ENCODE measurements around the gene PCDH1. TPM values are rescaled to one million over a fixed set of nuclear protein-coding genes. Genes with fewer than 3 reads are reported as not detected.

Gene PCDH1
- total RNA-seq, 1 donor from 2014 or later = 27.0 TPM

DNA sequence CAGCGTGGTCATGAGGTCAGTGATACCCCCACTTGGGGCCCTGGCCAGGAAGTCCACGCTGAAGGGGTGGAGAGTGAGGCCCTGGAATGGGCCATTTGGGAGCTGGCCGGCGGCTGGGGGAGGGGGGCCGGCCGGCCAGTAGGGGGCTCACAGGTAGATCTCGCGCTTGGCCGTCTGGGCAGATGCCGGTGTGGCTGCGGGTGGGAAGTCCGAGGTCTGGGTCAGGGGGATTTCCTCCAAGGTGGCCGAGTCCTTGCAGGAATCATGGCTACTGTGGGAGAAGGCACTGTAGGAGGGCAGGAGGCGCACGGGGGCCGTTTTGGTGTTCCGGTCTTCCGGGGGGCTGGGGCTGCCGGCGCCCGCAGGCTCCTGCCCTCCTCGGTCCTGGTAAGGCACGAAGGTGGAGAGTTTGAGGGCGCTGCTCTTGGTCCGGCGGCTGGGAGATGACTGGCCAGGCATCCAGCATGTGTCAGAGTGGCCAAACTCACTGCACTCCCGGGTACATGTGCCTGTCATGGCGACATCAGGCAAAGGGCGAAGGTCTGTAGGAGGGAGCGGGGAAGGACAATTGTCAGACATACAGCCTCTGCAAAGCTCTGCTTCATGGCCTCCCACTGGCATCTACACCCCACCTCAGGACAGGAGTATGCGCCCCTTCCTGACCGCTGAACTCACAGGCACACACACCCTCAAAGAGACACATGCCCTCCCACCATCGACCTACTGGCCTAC, 24.1 kb downstream of the PCDH1 start:
- no peak for DNase-seq

GRCh38 chr5:141852448-141852847, 25.8 kb downstream of the PCDH1 start:
- DNase-seq = no peak

- no peak for DNase-seq
Measured at GRCh38 chr5:141851195-141851874, 26.9 kb downstream of the PCDH1 start.

- DNase-seq = no peak
Measured at GRCh38 chr5:141850786-141851185, 27.4 kb downstream of the PCDH1 start.

DNA sequence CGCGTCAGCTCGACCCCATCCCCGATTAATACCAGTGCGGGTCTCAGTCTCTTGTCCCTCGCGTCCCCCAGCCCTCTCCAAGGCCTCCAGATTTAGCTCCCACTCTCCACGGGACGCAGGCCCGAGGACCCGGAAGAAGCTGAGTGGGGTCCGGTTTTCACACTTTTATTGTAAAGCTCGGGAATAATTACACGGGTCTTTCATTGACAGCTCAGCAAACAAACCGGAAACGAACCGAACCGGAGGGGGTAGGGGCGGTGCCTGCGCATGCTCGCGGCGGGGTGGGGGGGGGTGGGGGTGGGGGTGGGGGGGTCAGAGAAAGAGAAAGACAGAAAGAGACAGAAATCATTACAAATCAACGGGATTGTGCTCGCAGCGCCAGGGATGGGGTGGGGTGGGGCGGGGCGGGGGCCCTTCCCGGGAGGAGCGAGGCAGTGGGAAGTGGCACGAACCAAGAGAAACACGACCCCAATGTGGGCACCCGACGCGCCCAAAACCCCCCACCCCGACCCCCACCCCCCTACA, 27.9 kb downstream of the PCDH1 start:
- no peak for DNase-seq

DNA sequence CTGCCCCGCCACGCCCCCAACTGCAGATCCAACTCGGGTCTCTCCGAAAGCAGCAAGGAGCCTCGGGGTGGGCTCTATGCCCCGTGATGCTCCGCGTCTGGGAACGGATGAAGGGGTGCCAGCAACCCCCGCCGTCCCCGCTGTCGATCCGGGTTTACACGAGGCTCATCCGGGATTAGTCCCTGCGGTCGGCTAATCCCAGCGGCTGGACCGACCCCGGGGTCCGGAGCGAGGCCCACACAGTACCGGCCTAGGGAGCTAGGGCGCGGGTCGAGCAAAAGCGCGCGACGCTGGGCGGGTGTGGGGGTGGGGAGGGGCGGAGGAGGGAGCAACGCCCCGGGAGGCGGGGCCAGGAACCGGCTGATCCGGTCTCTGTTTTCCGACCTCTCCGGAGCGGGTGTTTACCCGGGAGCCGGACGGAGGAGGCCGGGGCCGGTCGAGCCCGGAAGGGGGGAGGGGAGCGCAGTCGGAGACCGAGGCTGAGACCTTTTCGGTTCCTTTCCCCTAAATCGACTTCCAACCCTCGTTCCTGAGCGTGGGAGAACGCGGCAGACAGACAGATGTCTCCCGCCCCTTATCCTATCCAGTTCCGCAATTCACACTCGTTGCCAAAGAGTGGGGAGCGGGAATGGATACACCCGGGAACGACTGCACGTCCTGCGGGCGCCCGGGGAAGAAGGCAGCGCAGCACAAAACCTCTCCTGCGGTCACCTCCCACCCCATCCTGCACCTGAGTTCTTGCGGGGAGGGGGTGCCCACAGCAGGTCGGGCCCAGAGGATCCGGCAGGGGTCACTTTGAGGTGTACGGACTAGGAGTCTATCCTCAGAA, 28.6 kb downstream of the PCDH1 start:
- peak; percentile 73 for DNase-seq

- no peak for DNase-seq
Measured at GRCh38 chr5:141848744-141849414, 29.3 kb downstream of the PCDH1 start.

GRCh38 chr5:141846031-141846430, 32.2 kb downstream of the PCDH1 start:
- peak; percentile 89 for DNase-seq

DNA sequence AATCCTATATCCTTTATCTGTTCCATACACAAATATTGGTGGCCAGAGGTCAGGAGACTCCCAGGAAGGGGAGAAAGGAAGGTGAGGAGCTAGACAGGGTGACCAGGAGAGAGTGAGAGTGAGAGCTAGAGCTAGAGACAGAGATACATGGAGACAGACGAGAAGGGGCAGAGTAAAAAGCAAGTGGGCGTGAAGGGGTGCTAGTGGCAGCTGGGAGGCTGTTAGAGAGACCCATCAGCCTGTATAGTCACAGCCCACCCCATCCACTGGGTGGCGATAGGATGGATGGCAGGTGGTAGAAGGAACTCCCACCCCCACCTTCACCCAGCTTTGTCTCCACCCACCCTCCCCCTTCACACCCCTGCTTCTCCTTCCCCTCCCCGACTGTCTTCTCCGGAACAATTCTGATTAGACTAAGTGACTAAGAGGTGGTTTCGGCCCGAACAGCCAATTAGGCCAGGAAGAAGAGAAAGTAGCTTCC, 32.8 kb downstream of the PCDH1 start:
- no peak for DNase-seq

GRCh38 chr5:141844414-141845097, 33.7 kb downstream of the PCDH1 start:
- no peak for DNase-seq

- DNase-seq = no peak
Measured at GRCh38 chr5:141843156-141843927, 34.9 kb downstream of the PCDH1 start.

GRCh38 chr5:141841378-141842180, 36.6 kb downstream of the PCDH1 start:
- no peak for DNase-seq

DNA sequence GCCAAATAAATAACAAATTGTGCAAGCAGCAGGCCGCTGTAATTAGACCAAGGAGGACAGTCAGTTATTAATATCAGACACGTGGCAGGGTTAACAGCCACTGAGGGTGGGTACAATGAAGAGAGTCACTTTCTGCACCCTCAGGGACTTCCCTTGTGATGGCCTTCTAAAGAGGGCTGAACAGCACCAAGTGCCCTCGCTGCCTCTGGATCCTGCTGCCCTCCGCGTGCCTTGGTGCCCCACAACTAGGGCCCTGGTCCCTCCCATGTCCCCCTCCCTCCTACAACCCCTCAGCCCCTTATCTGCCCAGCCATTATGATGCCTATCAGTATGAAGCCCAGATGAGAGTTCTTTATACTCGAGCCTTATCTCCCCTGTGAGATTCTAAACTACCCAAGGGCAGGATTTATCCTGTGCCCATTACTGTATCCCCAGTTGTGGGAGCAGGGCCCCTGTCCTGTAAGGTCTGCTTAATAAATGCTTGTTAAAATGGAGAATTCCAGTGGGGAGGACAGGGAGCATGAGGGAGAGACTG, 37.3 kb downstream of the PCDH1 start:
- DNase-seq = no peak

DNA sequence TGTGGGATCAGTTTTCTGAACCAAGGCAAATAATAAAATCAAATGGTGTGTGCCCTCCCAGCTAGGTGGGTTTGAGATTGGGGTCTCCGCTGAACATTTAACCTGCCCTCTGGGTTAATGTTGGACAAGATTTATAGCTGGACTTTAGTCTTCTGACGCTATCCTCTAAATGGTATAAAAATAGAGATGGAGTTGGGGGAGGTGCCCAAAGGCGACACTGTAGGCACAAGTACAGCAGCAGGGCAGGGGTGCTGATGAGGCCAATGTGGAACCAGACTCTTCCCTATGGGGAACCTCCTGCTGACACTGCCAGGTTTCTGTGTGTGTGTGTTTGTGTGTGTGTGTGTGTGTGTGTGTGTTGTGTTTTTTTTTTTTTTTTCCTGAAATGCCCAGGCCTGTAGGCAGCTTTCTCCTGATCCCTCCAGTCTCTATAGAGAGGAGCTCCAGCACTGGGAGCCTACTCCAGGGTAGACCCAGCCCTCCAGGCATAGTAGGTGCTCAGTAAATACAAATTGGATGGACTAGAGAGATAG, 37.9 kb downstream of the PCDH1 start:
- no peak for DNase-seq

GRCh38 chr5:141839015-141839513, 39.1 kb downstream of the PCDH1 start:
- no peak for DNase-seq

DNA sequence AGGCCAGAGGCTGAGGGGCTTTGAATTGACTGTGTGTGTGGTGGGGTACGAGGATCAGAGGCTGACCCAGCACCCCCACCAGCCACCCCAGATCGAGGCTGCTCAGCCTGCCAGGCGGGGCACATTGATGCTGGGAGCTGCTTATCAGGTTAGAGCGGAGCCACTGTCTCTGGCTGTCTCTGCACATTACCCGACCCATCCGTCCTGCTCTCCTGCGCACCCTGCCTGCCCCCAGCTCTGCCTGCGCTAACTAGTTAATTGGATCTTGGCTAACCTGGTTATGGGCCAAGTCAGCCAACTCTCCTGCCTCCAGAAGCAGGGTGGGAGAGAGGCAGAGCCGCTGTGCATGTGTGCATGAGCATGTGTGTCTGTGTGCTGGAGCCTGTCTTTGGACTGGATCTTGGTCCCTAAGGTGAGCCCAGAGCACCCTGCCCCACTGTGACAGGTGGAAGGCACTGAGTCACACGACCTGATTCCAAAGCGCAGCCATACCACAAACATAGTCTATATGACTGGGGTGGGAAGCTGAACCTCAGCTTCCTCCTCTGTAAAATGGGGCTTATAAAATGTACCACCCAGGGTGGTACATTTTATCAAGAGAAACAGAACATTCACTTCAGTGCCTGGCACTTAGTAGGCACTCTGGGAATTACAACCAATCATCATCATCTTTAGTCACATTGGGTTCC, 39.7 kb downstream of the PCDH1 start:
- DNase-seq = no peak

- no peak for DNase-seq
Measured at GRCh38 chr5:141835928-141836670, 42.1 kb downstream of the PCDH1 start.

GRCh38 chr5:141834331-141834730, 43.9 kb downstream of the PCDH1 start:
- no peak for DNase-seq
